CD4-positive, alpha-beta T cell (primary cell): ENCODE results near the gene IFT27. TPM values are rescaled to one million over a fixed set of nuclear protein-coding genes. Genes with fewer than 3 reads are reported as not detected.

ENCODE experiments used
- ATAC-seq: fragments of 200-7000 bp; cut with Tn5 transposase; one replicate; pipeline ENCODE4 v1.10.0; 2022; ENCODE audit warnings: mild to moderate bottlenecking; ENCODE audit not compliant: poor library complexity
- CTCF ChIA-PET: fragments of 350-600 bp; sonication (Branson Sonifier 250); formaldehyde crosslinking; loops from one replicate; lab custom pipeline; 2021; ENCODE audit warnings: antibody characterized with exemption, inconsistent platforms; lab: Charles Lee
- POLR2A ChIA-PET: fragments of 350-600 bp; sonication (Branson Sonifier 250); formaldehyde crosslinking; loops from one replicate; lab custom pipeline; 2021; ENCODE audit warnings: antibody characterized with exemption, inconsistent platforms; lab: Charles Lee
- DNase-seq, 14 experiments: peaks; one replicate each; pipeline ENCODE4 v3.0.0-alpha.2; 2013 to 2020; ENCODE audit warnings: mixed read lengths in 2 of 14
- H3K27ac ChIP-seq, 2 donors: one replicate each; pipeline versions ENCODE4 v1.5.1 to v1.7.0; 2013; ENCODE audit warnings: low read length in 2 of 2, low read depth in 1 of 2, mild to moderate bottlenecking in 1 of 2
- H3K27me3 ChIP-seq, 2 experiments: 1 replicate in 1 of 2; 2 replicates in 1 of 2; pipeline versions ENCODE4 v1.6.1 to v1.7.0; 2013; ENCODE audit warnings: low read length in 2 of 2, control low read depth in 1 of 2, mild to moderate bottlenecking in 1 of 2, moderate library complexity in 1 of 2; ENCODE audit not compliant: insufficient read depth in 2 of 2, control insufficient read depth in 1 of 2
- H3K36me3 ChIP-seq: one replicate; pipeline ENCODE4 v1.6.1; 2013; ENCODE audit warnings: low read length, control low read depth; ENCODE audit not compliant: insufficient read depth
- H3K4me1 ChIP-seq: one replicate; pipeline ENCODE4 v1.6.1; 2013; ENCODE audit warnings: low read length, control low read depth; ENCODE audit not compliant: insufficient read depth
- H3K4me3 ChIP-seq: one replicate; pipeline ENCODE4 v1.5.1; 2013; ENCODE audit warnings: mild to moderate bottlenecking, low read length, moderate library complexity
- H3K9me3 ChIP-seq, 2 experiments: 1 replicate in 1 of 2; 2 replicates in 1 of 2; pipeline versions ENCODE4 v1.6.1 to v1.7.0; 2013; ENCODE audit warnings: low read length in 2 of 2, mild to moderate bottlenecking in 2 of 2, control low read depth in 1 of 2, moderate library complexity in 1 of 2; ENCODE audit not compliant: control insufficient read depth in 1 of 2, insufficient read depth in 1 of 2
- H3K27ac Mint-ChIP-seq: one replicate; pipeline ENCODE4 v1.8.0; 2020; ENCODE audit warnings: mixed read lengths
- H3K27me3 Mint-ChIP-seq: one replicate; pipeline ENCODE4 v1.8.0; 2021; ENCODE audit warnings: mixed read lengths
- H3K36me3 Mint-ChIP-seq: one replicate; pipeline ENCODE4 v1.8.0; 2021; ENCODE audit warnings: low read depth, mixed read lengths
- H3K4me1 Mint-ChIP-seq: one replicate; pipeline ENCODE4 v1.8.0; 2021; ENCODE audit warnings: low read depth, mixed read lengths
- H3K4me3 Mint-ChIP-seq: one replicate; pipeline ENCODE4 v1.8.0; 2020; ENCODE audit warnings: mild to moderate bottlenecking, mixed read lengths
- H3K9me3 Mint-ChIP-seq: one replicate; pipeline ENCODE4 v1.8.0; 2020; ENCODE audit warnings: mixed read lengths
- intact Hi-C, 2 experiments: fragments of 100-400 bp; cut with DNase I in 1 of 2; cut with micrococcal nuclease in 1 of 2; formaldehyde crosslinking; loops; one replicate each; pipeline versions ENCODE4 v1.15.1 to v1.9.0; 2023 to 2025; cut with DNase I, micrococcal nuclease
- total RNA-seq, 174 experiments: library from RNA in 2 of 174; stranded (reverse) in 2 of 174; gene quantifications; one replicate each; pipeline ENCODE4 v1.2.3 and lab custom pipeline; 2021 to 2026
- TF ChIP-seq, protein P1 (sequence below): fragments of 200-600 bp; IDR thresholded peaks from one replicate; pipeline ENCODE4 v1.8.0; 2022; ENCODE audit warnings: antibody characterized with exemption, mild to moderate bottlenecking

The IFT27 gene
- total RNA-seq, 2 experiments from 2014 or later: 10.2 to 10.9 TPM

GRCh38 chr22:36776722-36777121, 803 bp upstream of the IFT27 start:
- Mint-ChIP-seq H3K36me3 (no peaks in the 10 kb centered on the region), H3K4me3 (peak overlapping the region; percentile 92), H3K4me1 (peaks cover 32% of the 10 kb centered on the region), H3K9me3 (no peaks in the 10 kb centered on the region), H3K27me3 (no peaks in the 10 kb centered on the region), H3K27ac (peak overlapping the region; percentile 93)
- ChIA-PET CTCF (interaction anchor here (2.3 to 2.9 kb wide), 3 partner anchors 77 to 201 kb away, joined by 9 to 30 read pairs (median 16); no protein-coding TSS in a partner anchor), POLR2A (interaction anchor here (0.9 to 2.3 kb wide), 18 partner anchors 10 to 538 kb away, joined by 3 to 21 read pairs (median 4); partner anchors contain the start of genes APOL2, EIF3D and KCTD17)
- Histone ChIP-seq H3K27me3 (no peaks in the 10 kb centered on the region), H3K36me3 (no peaks in the 10 kb centered on the region), H3K4me1 (peaks cover 24% of the 10 kb centered on the region), H3K4me3 (peak overlapping the region; percentile 45), H3K27ac (peak overlapping the region; percentile 54 to 56), H3K9me3 (no peaks in the 10 kb centered on the region)
- ATAC-seq (no peak), DNase-seq (peak in 3 of 14 experiments; percentile 5 to 13 (median 8))
- TF ChIP-seq, protein P1, sequence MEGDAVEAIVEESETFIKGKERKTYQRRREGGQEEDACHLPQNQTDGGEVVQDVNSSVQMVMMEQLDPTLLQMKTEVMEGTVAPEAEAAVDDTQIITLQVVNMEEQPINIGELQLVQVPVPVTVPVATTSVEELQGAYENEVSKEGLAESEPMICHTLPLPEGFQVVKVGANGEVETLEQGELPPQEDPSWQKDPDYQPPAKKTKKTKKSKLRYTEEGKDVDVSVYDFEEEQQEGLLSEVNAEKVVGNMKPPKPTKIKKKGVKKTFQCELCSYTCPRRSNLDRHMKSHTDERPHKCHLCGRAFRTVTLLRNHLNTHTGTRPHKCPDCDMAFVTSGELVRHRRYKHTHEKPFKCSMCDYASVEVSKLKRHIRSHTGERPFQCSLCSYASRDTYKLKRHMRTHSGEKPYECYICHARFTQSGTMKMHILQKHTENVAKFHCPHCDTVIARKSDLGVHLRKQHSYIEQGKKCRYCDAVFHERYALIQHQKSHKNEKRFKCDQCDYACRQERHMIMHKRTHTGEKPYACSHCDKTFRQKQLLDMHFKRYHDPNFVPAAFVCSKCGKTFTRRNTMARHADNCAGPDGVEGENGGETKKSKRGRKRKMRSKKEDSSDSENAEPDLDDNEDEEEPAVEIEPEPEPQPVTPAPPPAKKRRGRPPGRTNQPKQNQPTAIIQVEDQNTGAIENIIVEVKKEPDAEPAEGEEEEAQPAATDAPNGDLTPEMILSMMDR: no peak
- intact Hi-C loops: loop anchor here (1.0 to 10.0 kb wide), 5 partner anchors 80 to 1519 kb away; partner anchors contain the start of genes EIF3D (in 1 of the 2), HMGXB4 (in 1 of the 2) and KCTD17 (in 1 of the 2)

DNA sequence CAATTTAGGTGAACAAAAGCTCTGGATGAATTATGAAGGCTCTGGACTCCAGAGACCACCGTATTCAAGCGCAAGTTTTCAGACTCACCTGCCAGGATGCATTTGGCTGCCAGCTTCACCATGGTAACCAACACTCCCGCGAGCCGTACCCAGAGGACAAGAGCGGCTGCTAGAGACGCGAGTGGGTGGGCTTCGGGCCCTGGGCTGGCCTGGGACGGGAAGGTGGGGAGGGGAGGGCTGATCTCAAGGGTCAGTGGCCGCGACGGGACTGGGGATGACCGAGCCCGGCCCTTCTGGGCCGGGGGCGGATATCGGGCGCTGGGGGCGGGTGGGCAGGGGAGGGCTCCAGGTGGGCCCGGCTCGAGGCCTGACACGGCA, 344 bp downstream of the IFT27 start:
- Histone ChIP-seq H3K9me3 (no peaks in the 10 kb centered on the region), H3K4me3 (peak overlapping the region; percentile 80), H3K27ac (peak overlapping the region; percentile 84 to 90), H3K27me3 (no peaks in the 10 kb centered on the region), H3K4me1 (peaks cover 21% of the 10 kb centered on the region), H3K36me3 (no peaks in the 10 kb centered on the region)
- H3K4me3 Mint-ChIP-seq: peak overlapping the region; percentile 92
- ChIA-PET POLR2A (interaction anchor here (0.5 to 2.3 kb wide), 25 partner anchors 11 to 882 kb away, joined by 3 to 21 read pairs (median 4); partner anchors contain the start of genes APOL2, EIF3D, KCTD17 and PDXP), CTCF (interaction anchor here (1.0 to 2.9 kb wide), 6 partner anchors 12 to 763 kb away, joined by 3 to 30 read pairs (median 10); no protein-coding TSS in a partner anchor)
- H3K9me3 Mint-ChIP-seq: no peaks in the 10 kb centered on the region
- no peaks in the 10 kb centered on the region for H3K36me3 Mint-ChIP-seq
- ATAC-seq (no peak), DNase-seq (peak in 13 of 14 experiments; percentile 10 to 67 (median 39))
- H3K27me3 Mint-ChIP-seq: no peaks in the 10 kb centered on the region
- intact Hi-C loops: loop anchor here (5.0 to 10.0 kb wide), 3 partner anchors 248 to 1518 kb away; partner anchors contain the start of genes EIF3D (in 1 of the 2) and HMGXB4 (in 1 of the 2)
- H3K4me1 Mint-ChIP-seq: peaks cover 29% of the 10 kb centered on the region
- TF ChIP-seq, protein P1: no peak
- peak overlapping the region; percentile 93 for H3K27ac Mint-ChIP-seq

- CTCF ChIA-PET: interaction anchor here (0.8 to 1.2 kb wide), 4 partner anchors 8 to 263 kb away, joined by 3 read pairs; no protein-coding TSS in a partner anchor
- H3K9me3 Mint-ChIP-seq: no peaks in the 10 kb centered on the region
- no peaks in the 10 kb centered on the region for H3K9me3 ChIP-seq
- intact Hi-C loops: loop anchor here in 1 of 2 experiments (10.0 kb wide), 1 partner anchor 421 kb away; no protein-coding TSS in a partner anchor
- H3K27ac Mint-ChIP-seq: peak overlapping the region; percentile 27
- no peaks in the 10 kb centered on the region for H3K27me3 Mint-ChIP-seq
- peaks cover 21% of the 10 kb centered on the region for H3K4me1 ChIP-seq
- H3K27me3 ChIP-seq: no peaks in the 10 kb centered on the region
- TF ChIP-seq, protein P1: no peak
- ATAC-seq (no peak), DNase-seq (peak in 1 of 14 experiments; percentile 42)
- H3K36me3 Mint-ChIP-seq: no peaks in the 10 kb centered on the region
- no peak overlapping the region for H3K27ac ChIP-seq
- no peak overlapping the region for H3K4me3 ChIP-seq
- no peaks in the 10 kb centered on the region for H3K36me3 ChIP-seq
- H3K4me1 Mint-ChIP-seq: peaks cover 29% of the 10 kb centered on the region
- peak overlapping the region; percentile 71 for H3K4me3 Mint-ChIP-seq
- POLR2A ChIA-PET: no interaction called here
Observed at GRCh38 chr22:36773935-36774334, 2.0 kb downstream of the IFT27 start.
